ENCODE data around the gene PVALB.
A peak's percentile ranks its signal among the peaks of the same experiment; 100 is the strongest.

Gene PVALB

GRCh38 chr22:36781656-36782627 lies 34.9 kb downstream of the PVALB start:
- no peak for TF ChIP-seq ZNF274 (IDR thresholded peaks at IDR 0.05; ENCODE audit: low read depth, low read length)
- H3K4me3 ChIP-seq (ENCODE audit: low read length), result no peak overlapping the region

GRCh38 chr22:36778020-36778419 lies 38.8 kb downstream of the PVALB start:
- TF ChIP-seq ZNF274 (IDR thresholded peaks at IDR 0.05; ENCODE audit: low read depth, low read length), result no peak
- no peak overlapping the region for H3K4me3 ChIP-seq (ENCODE audit: low read length)

- no peak for TF ChIP-seq ZNF274 (IDR thresholded peaks at IDR 0.05; ENCODE audit: low read depth, low read length)
- H3K4me3 ChIP-seq (ENCODE audit: low read length), result no peak overlapping the region; the same call in 1 of the 2 replicates
Observed at GRCh38 chr22:36776722-36777121, 40.1 kb downstream of the PVALB start.

- peak within 1 kb of the TSS; percentile 96 for H3K4me3 ChIP-seq (ENCODE audit: low read length)
- no peak for TF ChIP-seq ZNF274 (IDR thresholded peaks at IDR 0.05; ENCODE audit: low read depth, low read length)
Observed at GRCh38 chr22:36775964-36776669, 40.7 kb downstream of the PVALB start, which contains the start of gene IFT27. Gene IFT27, minus strand, starts transcription at chr22:36776119. Its CDS starts 412 bp downstream, at chr22:36775707.

DNA sequence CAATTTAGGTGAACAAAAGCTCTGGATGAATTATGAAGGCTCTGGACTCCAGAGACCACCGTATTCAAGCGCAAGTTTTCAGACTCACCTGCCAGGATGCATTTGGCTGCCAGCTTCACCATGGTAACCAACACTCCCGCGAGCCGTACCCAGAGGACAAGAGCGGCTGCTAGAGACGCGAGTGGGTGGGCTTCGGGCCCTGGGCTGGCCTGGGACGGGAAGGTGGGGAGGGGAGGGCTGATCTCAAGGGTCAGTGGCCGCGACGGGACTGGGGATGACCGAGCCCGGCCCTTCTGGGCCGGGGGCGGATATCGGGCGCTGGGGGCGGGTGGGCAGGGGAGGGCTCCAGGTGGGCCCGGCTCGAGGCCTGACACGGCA lies 41.3 kb downstream of the PVALB start:
- peak overlapping the region; percentile 96 for H3K4me3 ChIP-seq (ENCODE audit: low read length)
- no peak for TF ChIP-seq ZNF274 (IDR thresholded peaks at IDR 0.05; ENCODE audit: low read depth, low read length)

DNA sequence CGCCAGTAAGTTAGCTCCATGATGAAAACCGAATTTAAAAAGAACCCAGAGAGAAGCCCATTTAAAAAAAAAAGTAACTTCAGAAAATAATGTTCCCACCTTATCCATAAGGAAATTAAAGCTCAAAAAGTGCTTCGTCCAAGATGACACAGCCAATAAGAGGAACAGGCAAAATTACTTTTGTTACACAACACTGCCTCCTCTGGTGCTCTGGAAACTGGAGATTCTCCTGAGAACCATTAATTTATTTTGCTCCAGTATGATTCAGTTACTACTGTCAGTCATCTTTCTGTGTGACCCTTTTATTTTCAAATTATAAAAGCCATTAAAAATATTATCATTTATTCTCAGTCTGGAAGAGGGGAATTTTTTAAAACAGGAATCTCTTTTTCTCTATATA lies 42.9 kb downstream of the PVALB start:
- H3K4me3 ChIP-seq (ENCODE audit: low read length), result no peak overlapping the region
- TF ChIP-seq ZNF274 (IDR thresholded peaks at IDR 0.05; ENCODE audit: low read depth, low read length), result no peak

DNA sequence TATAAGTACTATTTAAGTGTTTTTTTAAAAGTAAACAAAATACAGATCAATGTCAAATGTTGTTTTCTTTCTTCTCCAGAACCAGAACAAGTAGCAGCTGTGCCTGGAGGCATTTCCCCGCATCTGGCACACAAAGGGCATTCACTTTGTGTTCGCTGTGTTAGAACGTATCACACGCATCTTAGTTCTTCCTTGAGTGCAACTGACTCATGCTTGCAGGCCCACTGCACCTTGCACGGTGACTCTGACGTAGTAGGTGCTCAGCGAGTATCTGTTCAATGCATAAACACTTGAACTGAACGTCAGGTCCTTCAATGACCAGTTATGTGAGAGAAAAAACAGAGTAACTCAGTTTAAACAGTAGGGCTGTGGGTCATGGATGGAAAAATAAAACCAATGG lies 44.4 kb downstream of the PVALB start:
- no peak for TF ChIP-seq ZNF274 (IDR thresholded peaks at IDR 0.05; ENCODE audit: low read depth, low read length)
- no peak overlapping the region for H3K4me3 ChIP-seq (ENCODE audit: low read length)

- TF ChIP-seq ZNF274 (IDR thresholded peaks at IDR 0.05; ENCODE audit: low read depth, low read length), result no peak
- H3K4me3 ChIP-seq (ENCODE audit: low read length), result no peak overlapping the region
Observed at GRCh38 chr22:36771356-36772063, 45.3 kb downstream of the PVALB start.

DNA sequence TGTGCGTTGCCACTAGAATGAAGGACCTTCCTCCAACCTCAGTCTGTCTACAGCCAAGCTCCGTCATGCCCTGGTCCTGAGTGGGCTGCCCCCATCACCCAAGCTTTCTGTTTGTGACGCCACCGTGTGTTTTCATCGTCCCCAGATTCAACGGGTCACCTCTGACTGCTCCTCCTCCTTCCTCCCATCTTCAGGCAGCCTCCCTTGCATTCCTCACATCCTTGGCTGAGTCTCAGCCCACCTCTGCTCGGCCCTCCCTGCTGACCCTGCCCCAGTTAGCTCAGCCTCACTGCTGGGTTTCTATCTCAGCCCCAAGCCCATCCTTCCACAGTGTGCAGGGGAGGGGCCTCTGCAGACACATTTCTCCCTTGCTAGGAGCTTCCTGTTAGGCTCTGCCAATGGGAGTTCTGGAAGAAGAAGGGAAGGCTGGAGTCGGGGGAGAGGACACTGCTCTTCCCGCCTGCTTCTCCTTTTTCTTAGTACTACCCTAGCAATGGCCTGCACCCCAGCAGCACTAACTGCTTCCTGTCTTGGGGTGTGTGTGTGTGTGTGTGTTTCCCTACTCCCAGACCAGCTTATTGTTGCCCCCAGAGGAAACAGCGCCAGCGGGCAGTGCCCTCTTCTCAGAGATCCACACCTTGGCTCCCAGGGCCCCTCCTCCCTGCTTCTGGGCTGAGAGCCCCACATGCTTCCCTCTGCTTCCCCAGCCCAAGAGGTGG lies 46.2 kb downstream of the PVALB start:
- no peak overlapping the region for H3K4me3 ChIP-seq (ENCODE audit: low read length)
- no peak for TF ChIP-seq ZNF274 (IDR thresholded peaks at IDR 0.05; ENCODE audit: low read depth, low read length)

DNA sequence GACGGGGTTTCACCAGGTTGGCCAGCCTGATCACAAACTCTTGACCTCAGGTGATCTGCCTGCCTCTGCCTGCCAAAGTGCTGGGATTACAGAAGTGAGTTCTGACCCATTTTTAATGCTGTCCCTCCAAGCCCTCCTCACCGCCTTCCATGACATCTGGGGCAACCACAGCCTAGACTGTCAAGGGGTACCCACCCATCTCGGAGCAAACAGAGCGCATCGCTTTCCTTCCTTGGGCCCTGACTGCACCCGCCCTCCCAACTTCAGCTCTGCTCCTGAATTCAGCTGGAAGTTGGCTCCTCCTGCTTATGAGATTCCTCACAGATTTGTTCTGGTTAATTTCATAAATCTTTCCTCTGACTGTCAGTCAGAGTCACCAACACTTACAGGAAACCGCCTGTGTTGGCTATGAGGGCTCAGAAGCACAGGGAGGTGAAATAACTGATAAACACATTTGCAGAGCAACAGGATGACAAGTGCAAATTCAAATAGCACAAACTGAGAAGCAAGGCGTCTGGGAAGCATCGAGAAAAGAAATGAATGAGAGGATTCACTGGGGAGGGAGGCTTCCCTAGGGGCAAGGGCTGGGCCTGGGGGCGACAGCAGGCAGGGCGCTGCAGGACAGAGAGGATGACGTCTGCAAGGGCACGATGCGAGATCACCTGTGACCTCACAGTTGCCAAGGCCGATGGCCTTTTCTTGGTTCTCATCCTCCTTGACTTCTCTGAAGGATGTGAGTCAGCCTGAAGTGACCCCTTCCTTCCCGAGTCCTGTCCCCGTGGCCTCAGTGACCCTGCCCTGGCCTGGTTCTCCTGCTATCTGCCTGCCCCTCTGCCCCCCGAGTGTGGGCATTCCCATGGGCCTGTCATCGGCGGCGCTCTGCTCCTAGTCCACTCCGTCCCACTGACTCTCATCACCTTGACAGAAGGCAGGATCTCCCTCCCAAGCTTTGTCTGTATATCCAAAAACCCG lies 47.0 kb downstream of the PVALB start:
- no peak overlapping the region for H3K4me3 ChIP-seq (ENCODE audit: low read length)
- no peak for TF ChIP-seq ZNF274 (IDR thresholded peaks at IDR 0.05; ENCODE audit: low read depth, low read length)

DNA sequence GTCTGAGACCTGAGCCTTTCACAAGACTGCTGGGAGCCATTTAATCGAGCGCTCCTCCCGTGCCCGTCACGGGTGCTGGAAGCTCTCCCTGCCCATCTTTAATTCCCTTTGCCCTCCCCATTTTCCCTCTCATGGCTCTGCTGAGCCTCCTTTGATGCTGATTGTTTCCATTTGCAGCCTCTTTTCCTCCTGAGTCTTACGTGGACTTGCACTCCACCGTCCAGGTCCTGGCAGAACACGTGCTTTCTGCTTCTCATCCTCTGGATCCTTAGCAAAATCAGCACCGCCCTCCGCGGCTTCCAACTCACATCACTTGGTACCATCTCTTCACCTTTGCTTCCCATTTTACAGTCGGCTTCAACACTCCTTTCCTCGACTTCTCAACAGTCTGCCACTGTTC lies 48.2 kb downstream of the PVALB start:
- H3K4me3 ChIP-seq (ENCODE audit: low read length), result no peak overlapping the region
- no peak for TF ChIP-seq ZNF274 (IDR thresholded peaks at IDR 0.05; ENCODE audit: low read depth, low read length)

DNA sequence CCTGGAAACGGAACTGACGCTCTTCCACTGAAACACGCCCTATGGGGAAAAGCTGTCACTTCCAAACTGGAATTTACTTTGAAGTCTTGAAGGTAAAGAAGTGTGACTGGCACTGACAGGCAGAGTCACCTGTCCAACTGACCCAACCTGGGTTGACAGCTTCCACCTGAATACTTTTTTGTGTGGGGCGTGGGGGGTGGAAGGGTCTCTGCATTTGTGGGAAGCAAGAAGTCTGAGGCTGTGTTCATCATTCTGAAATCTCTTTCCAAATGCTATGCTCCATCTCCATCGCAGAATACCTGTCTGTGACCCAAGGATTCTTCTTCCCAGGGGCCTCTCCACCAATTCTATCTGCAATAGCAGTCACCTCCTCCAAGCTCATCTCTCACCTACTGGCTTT lies 48.7 kb downstream of the PVALB start:
- H3K4me3 ChIP-seq (ENCODE audit: low read length), result no peak overlapping the region
- no peak for TF ChIP-seq ZNF274 (IDR thresholded peaks at IDR 0.05; ENCODE audit: low read depth, low read length)

All from GM08714 (cell line).